AG09319 (cell line): ENCODE data around the gene ZNF143.

Experiments
- DNase-seq: peaks from one replicate; pipeline ENCODE4 v3.0.0-alpha.2; 2010; ENCODE audit warnings: low read depth; ENCODE audit errors: extremely low read depth
- TF ChIP-seq, protein P1 (sequence below): IDR thresholded peaks from 2 replicates; pipeline ENCODE4 v1.5.1; 2011; ENCODE audit warnings: low read depth, mild to moderate bottlenecking, inconsistent platforms, low read length, moderate library complexity

The ZNF143 gene

DNA sequence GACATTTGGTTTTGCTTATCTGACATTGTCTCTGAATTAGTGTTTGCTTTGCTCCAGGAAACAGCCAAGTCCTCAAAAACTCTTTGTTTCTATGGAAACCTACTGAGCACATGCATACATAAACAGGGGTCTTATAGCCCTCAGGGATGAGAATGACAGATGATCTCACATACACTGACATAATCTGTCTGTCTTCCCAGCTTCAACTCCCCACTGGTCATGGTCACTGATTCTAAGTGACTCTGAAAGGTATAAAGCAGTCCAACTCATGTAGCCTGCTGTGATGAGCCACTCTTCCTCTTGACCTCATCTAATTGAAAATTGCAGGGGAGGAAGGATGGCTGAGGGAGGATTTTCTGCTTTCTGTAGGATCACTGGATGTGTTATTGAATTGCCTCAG, 12.6 kb downstream of the ZNF143 start:
- DNase-seq = no peak
- TF ChIP-seq, protein P1, sequence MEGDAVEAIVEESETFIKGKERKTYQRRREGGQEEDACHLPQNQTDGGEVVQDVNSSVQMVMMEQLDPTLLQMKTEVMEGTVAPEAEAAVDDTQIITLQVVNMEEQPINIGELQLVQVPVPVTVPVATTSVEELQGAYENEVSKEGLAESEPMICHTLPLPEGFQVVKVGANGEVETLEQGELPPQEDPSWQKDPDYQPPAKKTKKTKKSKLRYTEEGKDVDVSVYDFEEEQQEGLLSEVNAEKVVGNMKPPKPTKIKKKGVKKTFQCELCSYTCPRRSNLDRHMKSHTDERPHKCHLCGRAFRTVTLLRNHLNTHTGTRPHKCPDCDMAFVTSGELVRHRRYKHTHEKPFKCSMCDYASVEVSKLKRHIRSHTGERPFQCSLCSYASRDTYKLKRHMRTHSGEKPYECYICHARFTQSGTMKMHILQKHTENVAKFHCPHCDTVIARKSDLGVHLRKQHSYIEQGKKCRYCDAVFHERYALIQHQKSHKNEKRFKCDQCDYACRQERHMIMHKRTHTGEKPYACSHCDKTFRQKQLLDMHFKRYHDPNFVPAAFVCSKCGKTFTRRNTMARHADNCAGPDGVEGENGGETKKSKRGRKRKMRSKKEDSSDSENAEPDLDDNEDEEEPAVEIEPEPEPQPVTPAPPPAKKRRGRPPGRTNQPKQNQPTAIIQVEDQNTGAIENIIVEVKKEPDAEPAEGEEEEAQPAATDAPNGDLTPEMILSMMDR = no peak

DNA sequence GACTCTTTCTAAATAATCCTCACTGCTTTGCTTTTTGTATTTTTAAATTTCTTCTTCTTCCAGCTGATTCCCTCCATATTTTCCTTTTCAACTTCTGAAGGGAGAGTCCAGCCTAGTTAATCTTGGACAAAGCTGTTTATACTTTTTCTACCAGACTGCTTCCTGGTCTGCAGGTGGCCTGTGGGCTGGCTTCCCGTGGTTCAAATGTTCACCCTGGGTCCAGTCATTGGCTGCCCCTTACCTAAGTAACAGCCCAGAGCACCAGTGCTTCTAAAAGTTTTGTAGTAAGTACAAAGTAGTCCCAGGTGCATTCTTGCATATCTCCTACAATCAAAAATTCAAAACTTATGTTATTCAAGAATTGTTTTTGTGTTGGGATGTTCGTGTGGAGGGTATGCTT, 19.1 kb downstream of the ZNF143 start:
- no peak for DNase-seq

DNA sequence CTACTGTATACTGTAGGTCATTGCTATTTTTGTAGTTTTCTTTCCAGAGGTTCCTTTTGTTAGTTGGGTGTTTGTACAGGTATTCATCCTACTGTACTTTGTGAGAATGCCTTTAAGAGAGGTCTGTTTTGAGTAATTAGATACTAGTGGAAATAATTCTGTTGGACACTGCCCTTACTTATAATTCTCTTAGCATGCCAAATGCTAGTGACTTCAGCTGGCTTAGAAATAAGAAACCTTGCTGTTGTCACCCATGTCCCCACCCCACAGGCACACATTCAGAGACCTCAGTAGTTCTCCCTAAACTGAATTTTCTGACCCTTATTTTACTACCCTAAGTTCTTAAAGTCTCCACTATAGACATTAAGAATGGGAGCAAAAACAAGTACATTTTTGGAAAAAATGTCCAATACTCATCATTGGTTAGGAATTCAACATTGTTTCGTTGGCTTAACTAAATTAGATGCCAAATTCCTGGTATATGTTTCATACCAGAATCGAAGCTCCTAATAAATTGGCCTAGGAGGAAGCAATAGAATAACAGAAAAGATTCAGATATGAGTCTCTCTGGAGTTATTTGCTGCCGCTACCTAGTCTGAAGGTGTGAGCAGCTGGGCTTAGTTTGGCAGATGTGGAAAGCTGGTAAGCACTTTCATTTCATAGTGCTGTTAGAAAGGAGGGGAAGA, 28.4 kb downstream of the ZNF143 start:
- TF ChIP-seq, protein P1 = no peak
- no peak for DNase-seq

More for the DNA sequence above, 19.1 kb downstream of the ZNF143 start:
- TF ChIP-seq, protein P1 = no peak

DNA sequence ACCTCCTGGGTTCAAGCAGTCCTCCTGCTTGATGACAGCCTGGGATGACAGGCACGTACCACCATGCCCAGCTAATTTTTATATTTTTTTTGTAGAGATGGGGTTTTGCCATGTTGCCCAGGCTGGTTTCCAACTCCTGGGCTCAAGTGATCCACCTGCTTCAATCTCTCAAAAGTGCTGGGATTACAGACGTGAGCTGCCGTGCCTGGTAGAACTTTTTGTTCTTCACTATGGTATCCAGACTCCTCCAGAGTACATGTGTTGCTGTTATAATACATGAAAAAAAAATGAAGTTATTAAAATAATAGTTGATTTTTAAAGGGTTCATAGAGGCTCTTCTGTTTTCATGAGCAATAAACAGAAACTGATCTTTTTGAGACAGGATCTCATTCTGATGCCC, 29.6 kb downstream of the ZNF143 start:
- TF ChIP-seq, protein P1 = no peak
- no peak for DNase-seq

DNA sequence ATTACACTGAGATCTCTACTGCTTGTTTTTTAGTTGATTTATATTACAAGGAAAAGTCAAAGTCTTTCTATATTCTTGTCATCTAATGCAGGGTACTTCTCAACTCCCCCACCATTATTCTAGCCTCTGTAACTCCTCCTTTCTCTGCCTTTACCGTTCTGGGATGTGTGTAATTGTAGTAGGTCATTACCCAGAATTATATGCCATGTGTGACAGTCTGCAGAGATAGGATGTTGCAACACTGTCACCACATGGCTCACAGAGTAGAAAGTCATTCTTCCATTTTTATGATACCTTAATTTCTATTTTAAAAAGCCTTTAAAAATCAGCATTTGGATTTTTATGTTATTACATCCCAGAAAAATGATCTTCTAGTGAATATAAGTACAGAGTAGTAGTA, 32.7 kb downstream of the ZNF143 start:
- DNase-seq = no peak
- TF ChIP-seq, protein P1 = no peak

DNA sequence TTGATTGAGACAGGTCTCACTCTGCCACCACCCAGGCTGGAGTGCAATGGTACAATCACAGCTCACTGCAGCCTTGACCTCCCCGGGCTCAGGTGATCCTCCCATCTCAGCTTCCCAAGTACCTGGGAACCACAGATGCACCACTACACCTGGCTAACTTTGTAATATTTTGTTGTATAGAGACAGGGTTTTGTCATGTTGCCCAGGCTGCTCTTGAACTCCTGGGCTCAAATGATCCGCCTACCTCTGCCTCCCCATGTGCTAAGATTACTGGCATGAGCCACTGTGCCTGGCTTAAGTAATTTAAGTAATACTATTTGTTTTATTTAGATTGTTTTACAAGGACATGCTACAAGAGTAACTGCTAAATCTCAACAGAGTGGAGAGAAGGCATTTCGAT, 33.5 kb downstream of the ZNF143 start:
- TF ChIP-seq, protein P1 = no peak
- no peak for DNase-seq

DNA sequence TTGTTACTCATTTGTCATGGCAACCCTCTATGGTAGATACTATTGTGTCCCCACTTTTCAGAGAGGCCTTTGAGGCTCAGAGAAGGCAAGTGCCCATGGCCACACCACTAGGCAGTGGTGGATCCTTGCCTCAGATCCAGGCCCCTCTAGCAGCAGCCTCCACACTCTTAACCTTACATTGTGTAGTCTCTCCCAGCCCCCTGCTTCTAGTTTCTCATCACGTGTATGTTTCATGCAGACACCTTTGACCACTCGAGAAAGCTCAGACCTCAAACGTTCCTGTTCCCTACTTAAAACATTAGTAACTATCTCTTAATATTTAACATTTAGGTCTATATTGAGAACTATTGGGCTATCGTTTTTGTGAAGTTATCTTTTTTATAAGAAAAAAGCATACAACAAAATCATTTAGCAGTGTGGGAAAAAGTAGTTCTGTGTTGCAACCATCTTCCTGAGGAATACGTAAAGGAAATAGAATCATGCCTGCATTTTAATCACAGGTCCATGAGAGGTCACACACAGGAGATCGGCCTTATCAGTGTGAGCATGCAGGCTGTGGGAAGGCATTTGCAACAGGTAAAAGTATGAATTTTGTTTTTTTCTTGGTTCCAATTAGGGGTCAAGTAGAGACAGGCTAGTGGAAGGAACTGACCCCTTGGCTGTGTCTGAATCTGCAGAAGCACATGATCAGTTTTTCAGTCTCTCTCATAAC, 35.1 kb downstream of the ZNF143 start:
- DNase-seq = no peak
- TF ChIP-seq, protein P1 = no peak
